SK-N-SH treated with all-trans-retinoic acid at 6 μM for 48 hours (cell line): ENCODE measurements around the gene QSER1.

Experiments
- ATAC-seq: fragments of 200-7000 bp; cut with Tn5 transposase; 3 replicates; pipeline ENCODE4 v1.9.1; 2020; ENCODE audit warnings: mild to moderate bottlenecking, moderate library complexity
- BACH2 ChIP-seq: fragments of 250-450 bp; sonication (Bioruptor Pico); IDR thresholded peaks from 2 replicates; pipeline ENCODE4 v1.9.0; 2021; ENCODE audit warnings: mild to moderate bottlenecking, borderline replicate concordance
- CREB5 ChIP-seq: fragments of 250-450 bp; sonication (Bioruptor Pico); IDR thresholded peaks from 2 replicates; pipeline ENCODE4 v1.5.1; 2020; ENCODE audit warnings: low read depth, mild to moderate bottlenecking, moderate library complexity
- CSDC2 ChIP-seq: fragments of 250-450 bp; sonication (Bioruptor Pico); IDR thresholded peaks from 2 replicates; pipeline ENCODE4 v1.5.0; 2020; ENCODE audit warnings: mild to moderate bottlenecking, moderate library complexity
- CSRNP3 ChIP-seq: fragments of 250-450 bp; sonication (Bioruptor Pico); IDR thresholded peaks from 2 replicates; pipeline ENCODE4 v1.5.1; 2021; ENCODE audit warnings: mild to moderate bottlenecking, moderate library complexity
- ESRRG ChIP-seq: fragments of 250-450 bp; sonication (Bioruptor Pico); IDR thresholded peaks from 2 replicates; pipeline ENCODE4 v1.6.1; 2021; ENCODE audit warnings: mild to moderate bottlenecking
- GLIS3 ChIP-seq: fragments of 250-450 bp; sonication (Bioruptor Pico); IDR thresholded peaks from 2 replicates; pipeline ENCODE4 v1.5.0; 2020; ENCODE audit warnings: mild to moderate bottlenecking, moderate library complexity
- ISL1 ChIP-seq: fragments of 250-450 bp; sonication (Bioruptor Pico); IDR thresholded peaks from 2 replicates; pipeline ENCODE4 v2.1.2; 2022; ENCODE audit warnings: mild to moderate bottlenecking, moderate library complexity
- OSR1 ChIP-seq: fragments of 250-450 bp; sonication (Bioruptor Pico); IDR thresholded peaks from 2 replicates; pipeline ENCODE4 v1.8.0; 2022; ENCODE audit warnings: moderate library complexity, mild to moderate bottlenecking, inconsistent platforms
- PATZ1 ChIP-seq: fragments of 250-450 bp; sonication (Bioruptor Pico); IDR thresholded peaks from 2 replicates; pipeline ENCODE4 v1.8.0; 2020; ENCODE audit warnings: mild to moderate bottlenecking, moderate library complexity, borderline replicate concordance
- PPARA ChIP-seq: fragments of 250-450 bp; sonication (Bioruptor Pico); IDR thresholded peaks from 2 replicates; pipeline ENCODE4 v1.5.0; 2020; ENCODE audit warnings: mild to moderate bottlenecking, borderline replicate concordance
- SNAI2 ChIP-seq: fragments of 250-450 bp; sonication (Bioruptor Pico); IDR thresholded peaks from 2 replicates; pipeline ENCODE4 v1.5.0; 2020; ENCODE audit warnings: mild to moderate bottlenecking, moderate library complexity
- TCF4 ChIP-seq: fragments of 250-450 bp; sonication (Bioruptor Pico); IDR thresholded peaks from 2 replicates; pipeline ENCODE4 v1.8.0; 2021; ENCODE audit warnings: mild to moderate bottlenecking, moderate library complexity, borderline replicate concordance
- TSHZ2 ChIP-seq: fragments of 250-450 bp; sonication (Bioruptor Pico); IDR thresholded peaks from 2 replicates; pipeline ENCODE4 v1.5.0; 2020; ENCODE audit warnings: mild to moderate bottlenecking, moderate library complexity
- ZC3H10 ChIP-seq: fragments of 250-450 bp; sonication (Bioruptor Pico); IDR thresholded peaks from 2 replicates; pipeline ENCODE4 v1.5.1; 2021; ENCODE audit warnings: mild to moderate bottlenecking, moderate library complexity
- ZFP3 ChIP-seq: fragments of 250-450 bp; sonication (Bioruptor Pico); IDR thresholded peaks from 2 replicates; pipeline ENCODE4 v1.5.0; 2020; ENCODE audit warnings: mild to moderate bottlenecking, moderate library complexity
- ZFP30 ChIP-seq: fragments of 450-650 bp; formaldehyde crosslinking; IDR thresholded peaks from 2 replicates; pipeline ENCODE4 v1.5.0; 2022; ENCODE audit warnings: mild to moderate bottlenecking, moderate library complexity
- ZNF70 ChIP-seq: fragments of 450-650 bp; formaldehyde crosslinking; IDR thresholded peaks from 2 replicates; pipeline ENCODE4 v1.5.0; 2020; ENCODE audit warnings: mild to moderate bottlenecking, moderate library complexity
- ZNF8 ChIP-seq: fragments of 450-650 bp; formaldehyde crosslinking; IDR thresholded peaks from 2 replicates; pipeline ENCODE4 v1.5.0; 2020; ENCODE audit warnings: mild to moderate bottlenecking, moderate library complexity

QSER1 gene

GRCh38 chr11:33001751-33002542, 109.3 kb downstream of the QSER1 start:
- no peak for ATAC-seq

GRCh38 chr11:33005175-33005574, 112.6 kb downstream of the QSER1 start:
- no peak for ATAC-seq
- TF ChIP-seq CSDC2 (CRISPR knock-in tag) (no peak), BACH2 (CRISPR knock-in tag) (no peak), SNAI2 (CRISPR knock-in tag) (no peak), ZFP30 (no peak), TSHZ2 (CRISPR knock-in tag) (no peak), ZFP3 (no peak), ESRRG (CRISPR knock-in tag) (no peak), GLIS3 (CRISPR knock-in tag) (no peak), OSR1 (CRISPR knock-in tag) (no peak), ISL1 (CRISPR knock-in tag) (no peak), TCF4 (CRISPR knock-in tag) (no peak)

More at GRCh38 chr11:33001751-33002542, 109.3 kb downstream of the QSER1 start:
- TF ChIP-seq PATZ1 (CRISPR knock-in tag) (no peak), CREB5 (CRISPR knock-in tag) (no peak), ZNF70 (no peak), TCF4 (CRISPR knock-in tag) (no peak), OSR1 (CRISPR knock-in tag) (no peak), CSRNP3 (no peak), ZC3H10 (no peak), ZFP30 (no peak), TSHZ2 (CRISPR knock-in tag) (no peak), GLIS3 (CRISPR knock-in tag) (no peak), PPARA (CRISPR knock-in tag) (no peak), ZNF8 (CRISPR knock-in tag) (no peak)

- TF ChIP-seq OSR1 (CRISPR knock-in tag) (no peak), ZNF8 (CRISPR knock-in tag) (no peak), ISL1 (CRISPR knock-in tag) (no peak), GLIS3 (CRISPR knock-in tag) (no peak), TSHZ2 (CRISPR knock-in tag) (no peak), BACH2 (CRISPR knock-in tag) (no peak)
- ATAC-seq, result no peak
Observed at GRCh38 chr11:33006010-33006409, 113.4 kb downstream of the QSER1 start.
